Stimulated activated CD4-positive, alpha-beta T cell treated with anti-CD3 and anti-CD28 coated beads, Interleukin-15, amount 100 ng/mL, for 48 hours (primary cell): ENCODE measurements around the gene PLA2G2F.

Source experiments
- DNase-seq, 2 donors: peaks; one replicate each; pipeline ENCODE4 v3.0.0-alpha.2; 2020; ENCODE audit warnings: low read depth in 2 of 2

The PLA2G2F gene

DNA sequence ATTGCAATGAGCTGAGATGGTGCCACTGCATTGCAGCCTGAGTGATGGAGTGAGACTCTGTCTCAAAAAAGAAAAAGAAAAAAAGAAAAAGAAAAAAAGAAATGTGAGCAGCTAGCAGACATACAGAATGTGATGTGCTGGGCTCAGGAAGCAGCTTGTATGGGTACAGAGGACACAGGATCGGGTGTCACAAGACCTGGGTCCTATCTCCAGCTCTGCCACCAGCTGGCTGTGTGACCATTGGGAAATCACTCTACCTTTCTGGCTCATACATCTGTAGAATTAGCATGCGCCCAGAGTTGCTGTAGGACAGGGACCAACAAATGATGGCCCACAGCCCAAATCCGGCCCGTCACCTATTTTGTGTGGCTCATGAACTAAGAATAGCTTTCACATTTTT, 50.5 kb downstream of the PLA2G2F start:
- no peak for DNase-seq

DNA sequence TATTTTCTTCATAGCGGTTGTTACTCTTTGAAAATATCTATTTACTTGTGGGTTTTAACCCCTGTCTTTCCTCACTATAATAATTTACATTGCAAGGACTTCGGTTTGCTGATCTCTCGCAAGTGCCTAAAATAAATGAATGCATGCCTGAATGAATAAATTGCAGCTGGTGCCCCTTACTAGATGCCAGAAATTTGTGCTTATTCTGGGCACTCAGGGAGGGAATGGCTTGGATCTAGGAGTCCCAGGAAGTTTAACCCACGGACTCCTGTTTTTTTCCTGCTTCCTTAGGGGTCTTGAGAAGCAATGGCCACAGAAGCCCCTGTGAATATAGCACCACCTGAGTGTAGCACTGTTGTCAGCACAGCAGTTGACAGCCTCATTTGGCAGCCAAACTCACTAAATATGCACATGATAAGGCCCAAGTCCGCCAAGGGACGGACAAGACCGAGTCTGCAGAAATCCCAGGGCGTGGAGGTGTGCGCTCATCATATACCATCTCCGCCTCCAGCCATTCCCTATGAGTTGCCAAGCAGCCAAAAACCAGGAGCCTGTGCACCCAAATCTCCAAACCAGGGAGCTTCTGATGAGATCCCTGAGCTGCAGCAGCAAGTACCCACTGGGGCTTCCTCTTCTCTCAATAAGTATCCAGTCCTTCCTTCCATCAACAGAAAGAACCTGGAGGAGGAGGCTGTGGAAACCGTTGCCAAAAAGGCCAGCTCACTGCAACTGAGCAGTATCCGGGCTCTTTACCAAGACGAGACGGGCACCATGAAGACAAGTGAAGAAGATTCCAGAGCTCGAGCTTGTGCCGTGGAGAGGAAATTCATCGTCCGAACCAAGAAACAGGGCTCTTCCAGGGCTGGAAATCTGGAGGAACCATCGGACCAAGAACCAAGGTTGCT, 51.4 kb downstream of the PLA2G2F start:
- no peak for DNase-seq

- DNase-seq, result no peak
Measured at GRCh38 chr1:20191266-20191825, 52.2 kb downstream of the PLA2G2F start.

- no peak for DNase-seq
Measured at GRCh38 chr1:20192364-20192763, 53.2 kb downstream of the PLA2G2F start.

GRCh38 chr1:20192871-20193411, 53.8 kb downstream of the PLA2G2F start:
- no peak for DNase-seq

- DNase-seq, result no peak
Measured at GRCh38 chr1:20194224-20194623, 55.1 kb downstream of the PLA2G2F start.

GRCh38 chr1:20194757-20195461, 55.8 kb downstream of the PLA2G2F start:
- peak in 1 of 2 donors; percentile 69 for DNase-seq

DNA sequence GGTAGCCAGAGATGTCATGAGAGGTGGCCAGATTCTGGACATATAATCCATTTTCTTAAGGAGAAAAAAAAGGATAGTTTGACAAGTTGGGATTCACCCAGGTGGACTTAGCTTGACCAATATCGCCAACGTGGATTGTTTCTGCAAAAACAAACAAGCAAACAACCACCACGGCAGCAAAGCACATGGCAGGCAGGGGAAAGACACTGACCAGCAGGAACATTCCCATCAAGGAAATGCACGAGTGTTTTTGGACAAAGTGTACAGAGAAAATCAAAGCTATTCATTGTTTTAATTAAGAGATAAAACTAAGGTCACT, 56.3 kb downstream of the PLA2G2F start:
- DNase-seq, result no peak

GRCh38 chr1:20197329-20197791, 58.2 kb downstream of the PLA2G2F start:
- no peak for DNase-seq

GRCh38 chr1:20198296-20198695, 59.2 kb downstream of the PLA2G2F start:
- DNase-seq, result no peak

DNA sequence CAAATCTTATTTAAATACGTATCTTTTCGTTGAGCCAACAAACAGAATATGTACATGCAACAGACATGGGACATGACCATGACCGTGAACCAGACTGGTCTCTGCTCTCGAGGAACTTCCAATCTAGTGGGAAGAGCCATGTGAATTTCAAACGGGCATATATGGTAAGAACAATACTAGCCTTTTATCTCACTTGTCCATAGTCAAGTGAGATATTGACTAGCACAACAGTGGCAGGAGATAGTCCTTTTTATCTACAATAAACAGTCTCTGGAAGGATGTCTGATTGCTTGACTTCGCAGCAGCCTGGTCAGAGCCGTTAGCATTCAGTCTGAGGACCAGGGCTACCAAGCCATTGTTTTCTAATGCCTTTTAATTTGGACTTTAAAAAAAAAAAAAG, 59.8 kb downstream of the PLA2G2F start:
- DNase-seq, result no peak

DNA sequence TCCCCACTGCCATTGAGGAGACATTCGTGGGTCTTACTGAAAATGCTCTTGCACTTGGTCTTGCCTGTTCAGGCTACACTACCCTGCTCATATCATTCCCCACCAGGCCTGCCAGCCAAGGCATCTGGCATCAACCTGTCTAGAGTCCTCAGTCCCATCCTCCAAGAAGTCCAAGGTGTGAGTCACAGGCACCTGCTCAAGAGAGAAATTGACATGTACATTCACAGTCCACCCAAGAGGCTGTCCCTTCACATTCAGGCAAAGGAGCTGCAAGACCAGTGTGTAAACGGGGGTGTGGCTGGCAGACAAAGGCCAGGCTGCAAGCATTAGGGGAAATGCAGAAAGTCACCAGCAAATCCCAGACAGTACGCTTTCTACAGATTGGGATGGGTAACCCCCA, 60.3 kb downstream of the PLA2G2F start:
- DNase-seq, result no peak

GRCh38 chr1:20199840-20200239, 60.7 kb downstream of the PLA2G2F start:
- no peak for DNase-seq
